Measurements from ENCODE around the gene IER3. TPM values are rescaled to one million over a fixed set of nuclear protein-coding genes. Genes with fewer than 3 reads are reported as not detected.

Gene IER3
- polyA plus RNA-seq, 1 of the 3 experiments (the other 2 are of a cell fraction), result 12.9 TPM

DNA sequence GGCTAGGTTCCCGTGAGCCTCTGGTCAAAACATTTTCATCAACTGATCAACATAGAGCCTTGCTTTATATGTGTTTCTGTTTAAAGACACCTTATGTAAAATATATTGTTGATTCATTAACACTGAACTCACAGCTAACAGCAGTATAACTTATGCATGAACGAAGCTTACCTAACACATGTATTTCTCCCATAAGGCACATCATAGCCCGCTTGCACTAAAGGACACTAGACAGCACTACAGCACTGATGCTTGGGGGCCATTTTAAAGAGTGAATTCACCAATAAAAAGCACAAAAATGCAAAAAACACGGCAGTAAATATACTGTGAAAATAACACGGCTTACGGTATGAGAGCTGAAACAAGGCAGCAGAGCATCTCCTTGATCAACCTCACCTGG is 5.8 kb downstream of the IER3 start:
- ChIA-PET CTCF (interaction anchor here (0.8 to 42.4 kb wide), 4 partner anchors 8 to 90 kb away, joined by 4 to 838 read pairs (median 50); partner anchors contain the start of genes DHX16, NRM and PPP1R18), POLR2A (interaction anchor here (0.5 kb wide), 1 partner anchor 10 kb away, joined by 4 read pairs; no protein-coding TSS in a partner anchor)
- H3K79me2 ChIP-seq (ENCODE audit: insufficient read depth), result peaks cover 96% of the 10 kb centered on the region
- no peak for DNase-seq
- H3K4me3 ChIP-seq (ENCODE audit: low read depth in 2 of 2, low read length in 1 of 2), result no peak overlapping the region
- 88% methylated on average over 6 of the region's 6 CpGs for WGBS (ENCODE audit: low lambda C conversion rate)
- TF ChIP-seq GATA2 (CRISPR knock-in tag; IDR thresholded peaks at IDR 0.05), result no peak
- no peak for TF ChIP-seq FOXM1 (IDR thresholded peaks at IDR 0.05; ENCODE audit: low read depth)
- TF ChIP-seq MXI1 (IDR thresholded peaks at IDR 0.05; ENCODE audit: low read depth, low read length), result no peak
- TF ChIP-seq YY1 (IDR thresholded peaks at IDR 0.05; ENCODE audit: low read depth), result no peak
- no peak for TF ChIP-seq NRF1 (IDR thresholded peaks at IDR 0.05; ENCODE audit: low read depth, low read length)
- TF ChIP-seq, protein P1, sequence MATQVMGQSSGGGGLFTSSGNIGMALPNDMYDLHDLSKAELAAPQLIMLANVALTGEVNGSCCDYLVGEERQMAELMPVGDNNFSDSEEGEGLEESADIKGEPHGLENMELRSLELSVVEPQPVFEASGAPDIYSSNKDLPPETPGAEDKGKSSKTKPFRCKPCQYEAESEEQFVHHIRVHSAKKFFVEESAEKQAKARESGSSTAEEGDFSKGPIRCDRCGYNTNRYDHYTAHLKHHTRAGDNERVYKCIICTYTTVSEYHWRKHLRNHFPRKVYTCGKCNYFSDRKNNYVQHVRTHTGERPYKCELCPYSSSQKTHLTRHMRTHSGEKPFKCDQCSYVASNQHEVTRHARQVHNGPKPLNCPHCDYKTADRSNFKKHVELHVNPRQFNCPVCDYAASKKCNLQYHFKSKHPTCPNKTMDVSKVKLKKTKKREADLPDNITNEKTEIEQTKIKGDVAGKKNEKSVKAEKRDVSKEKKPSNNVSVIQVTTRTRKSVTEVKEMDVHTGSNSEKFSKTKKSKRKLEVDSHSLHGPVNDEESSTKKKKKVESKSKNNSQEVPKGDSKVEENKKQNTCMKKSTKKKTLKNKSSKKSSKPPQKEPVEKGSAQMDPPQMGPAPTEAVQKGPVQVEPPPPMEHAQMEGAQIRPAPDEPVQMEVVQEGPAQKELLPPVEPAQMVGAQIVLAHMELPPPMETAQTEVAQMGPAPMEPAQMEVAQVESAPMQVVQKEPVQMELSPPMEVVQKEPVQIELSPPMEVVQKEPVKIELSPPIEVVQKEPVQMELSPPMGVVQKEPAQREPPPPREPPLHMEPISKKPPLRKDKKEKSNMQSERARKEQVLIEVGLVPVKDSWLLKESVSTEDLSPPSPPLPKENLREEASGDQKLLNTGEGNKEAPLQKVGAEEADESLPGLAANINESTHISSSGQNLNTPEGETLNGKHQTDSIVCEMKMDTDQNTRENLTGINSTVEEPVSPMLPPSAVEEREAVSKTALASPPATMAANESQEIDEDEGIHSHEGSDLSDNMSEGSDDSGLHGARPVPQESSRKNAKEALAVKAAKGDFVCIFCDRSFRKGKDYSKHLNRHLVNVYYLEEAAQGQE (IDR thresholded peaks at IDR 0.05; ENCODE audit: low read depth, low read length), result no peak
- no peak for TF ChIP-seq FOSL2 (IDR thresholded peaks at IDR 0.05; ENCODE audit: borderline replicate concordance, low read depth)
- no peak for TF ChIP-seq RFX5 (IDR thresholded peaks at IDR 0.05; ENCODE audit: low read length)
- TF ChIP-seq FOXJ3 (CRISPR knock-in tag; IDR thresholded peaks at IDR 0.05), result no peak
- TF ChIP-seq, protein P2, sequence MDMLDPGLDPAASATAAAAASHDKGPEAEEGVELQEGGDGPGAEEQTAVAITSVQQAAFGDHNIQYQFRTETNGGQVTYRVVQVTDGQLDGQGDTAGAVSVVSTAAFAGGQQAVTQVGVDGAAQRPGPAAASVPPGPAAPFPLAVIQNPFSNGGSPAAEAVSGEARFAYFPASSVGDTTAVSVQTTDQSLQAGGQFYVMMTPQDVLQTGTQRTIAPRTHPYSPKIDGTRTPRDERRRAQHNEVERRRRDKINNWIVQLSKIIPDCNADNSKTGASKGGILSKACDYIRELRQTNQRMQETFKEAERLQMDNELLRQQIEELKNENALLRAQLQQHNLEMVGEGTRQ (IDR thresholded peaks at IDR 0.05; ENCODE audit: borderline replicate concordance, low read depth, low read length), result no peak
- TF ChIP-seq, protein P3, sequence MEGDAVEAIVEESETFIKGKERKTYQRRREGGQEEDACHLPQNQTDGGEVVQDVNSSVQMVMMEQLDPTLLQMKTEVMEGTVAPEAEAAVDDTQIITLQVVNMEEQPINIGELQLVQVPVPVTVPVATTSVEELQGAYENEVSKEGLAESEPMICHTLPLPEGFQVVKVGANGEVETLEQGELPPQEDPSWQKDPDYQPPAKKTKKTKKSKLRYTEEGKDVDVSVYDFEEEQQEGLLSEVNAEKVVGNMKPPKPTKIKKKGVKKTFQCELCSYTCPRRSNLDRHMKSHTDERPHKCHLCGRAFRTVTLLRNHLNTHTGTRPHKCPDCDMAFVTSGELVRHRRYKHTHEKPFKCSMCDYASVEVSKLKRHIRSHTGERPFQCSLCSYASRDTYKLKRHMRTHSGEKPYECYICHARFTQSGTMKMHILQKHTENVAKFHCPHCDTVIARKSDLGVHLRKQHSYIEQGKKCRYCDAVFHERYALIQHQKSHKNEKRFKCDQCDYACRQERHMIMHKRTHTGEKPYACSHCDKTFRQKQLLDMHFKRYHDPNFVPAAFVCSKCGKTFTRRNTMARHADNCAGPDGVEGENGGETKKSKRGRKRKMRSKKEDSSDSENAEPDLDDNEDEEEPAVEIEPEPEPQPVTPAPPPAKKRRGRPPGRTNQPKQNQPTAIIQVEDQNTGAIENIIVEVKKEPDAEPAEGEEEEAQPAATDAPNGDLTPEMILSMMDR (IDR thresholded peaks at IDR 0.05), result no peak
- H4K20me1 ChIP-seq (ENCODE audit: insufficient read depth), result peaks cover 5% of the 10 kb centered on the region; the same call in 1 of the 2 replicates
- no peaks in the 10 kb centered on the region for H3K27me3 ChIP-seq (ENCODE audit: insufficient read depth)
- H2AFZ ChIP-seq (ENCODE audit: low read depth), result no peak overlapping the region
- H3K9me2 ChIP-seq, result no peaks in the 10 kb centered on the region
- H3K9me3 ChIP-seq, result no peaks in the 10 kb centered on the region
- H3K4me2 ChIP-seq, result peak overlapping the region; percentile 10; the same call in 1 of the 2 replicates
- H3F3A ChIP-seq (replicated peaks; ENCODE audit: insufficient read depth), result peaks cover 12% of the 10 kb centered on the region
- H3K36me3 ChIP-seq (replicated peaks in 1 of 2; ENCODE audit: control insufficient read depth in 1 of 2, insufficient read depth in 2 of 2, low read length in 1 of 2), result peaks cover 40 to 66% of the 10 kb centered on the region in 2 experiments
- H3K9ac ChIP-seq, result no peak overlapping the region
- peaks cover 21 to 26% of the 10 kb centered on the region in 2 experiments for H3K4me1 ChIP-seq (ENCODE audit: control insufficient read depth in 1 of 2, insufficient read depth in 2 of 2, low read depth in 1 of 2, low read length in 1 of 2)
- H3K27ac ChIP-seq (ENCODE audit: low read depth in 2 of 2, low read length in 1 of 2), result no peak overlapping the region
